Measurements from ENCODE around the gene PSMA7.
"Not testable (repeated sequence)": the region's sequence is repeated elsewhere in the genome, so short reads cannot be mapped to it uniquely, and the experiment has no call there.

Gene PSMA7

DNA sequence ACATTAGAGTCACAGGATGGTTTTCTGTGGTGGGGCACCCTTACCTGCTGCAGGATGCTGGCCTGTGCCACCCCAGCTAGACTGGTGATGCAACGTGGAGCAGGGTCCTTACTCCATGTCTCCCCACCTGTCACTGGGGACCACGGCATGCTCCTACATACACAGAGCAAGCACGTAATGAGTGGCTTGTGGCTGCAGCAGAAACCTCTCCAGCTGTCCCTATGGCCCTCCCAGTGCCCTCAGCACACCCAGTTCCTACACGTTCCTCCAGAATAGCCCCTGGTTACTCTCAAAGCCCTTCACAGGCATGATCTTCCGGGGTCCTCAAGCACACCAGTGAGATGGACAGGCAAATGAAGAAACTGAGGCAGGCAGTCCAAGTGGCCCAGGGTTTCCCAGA, 24.1 kb downstream of the PSMA7 start:
- DNase-seq (ENCODE audit: low read depth), result no peak

DNA sequence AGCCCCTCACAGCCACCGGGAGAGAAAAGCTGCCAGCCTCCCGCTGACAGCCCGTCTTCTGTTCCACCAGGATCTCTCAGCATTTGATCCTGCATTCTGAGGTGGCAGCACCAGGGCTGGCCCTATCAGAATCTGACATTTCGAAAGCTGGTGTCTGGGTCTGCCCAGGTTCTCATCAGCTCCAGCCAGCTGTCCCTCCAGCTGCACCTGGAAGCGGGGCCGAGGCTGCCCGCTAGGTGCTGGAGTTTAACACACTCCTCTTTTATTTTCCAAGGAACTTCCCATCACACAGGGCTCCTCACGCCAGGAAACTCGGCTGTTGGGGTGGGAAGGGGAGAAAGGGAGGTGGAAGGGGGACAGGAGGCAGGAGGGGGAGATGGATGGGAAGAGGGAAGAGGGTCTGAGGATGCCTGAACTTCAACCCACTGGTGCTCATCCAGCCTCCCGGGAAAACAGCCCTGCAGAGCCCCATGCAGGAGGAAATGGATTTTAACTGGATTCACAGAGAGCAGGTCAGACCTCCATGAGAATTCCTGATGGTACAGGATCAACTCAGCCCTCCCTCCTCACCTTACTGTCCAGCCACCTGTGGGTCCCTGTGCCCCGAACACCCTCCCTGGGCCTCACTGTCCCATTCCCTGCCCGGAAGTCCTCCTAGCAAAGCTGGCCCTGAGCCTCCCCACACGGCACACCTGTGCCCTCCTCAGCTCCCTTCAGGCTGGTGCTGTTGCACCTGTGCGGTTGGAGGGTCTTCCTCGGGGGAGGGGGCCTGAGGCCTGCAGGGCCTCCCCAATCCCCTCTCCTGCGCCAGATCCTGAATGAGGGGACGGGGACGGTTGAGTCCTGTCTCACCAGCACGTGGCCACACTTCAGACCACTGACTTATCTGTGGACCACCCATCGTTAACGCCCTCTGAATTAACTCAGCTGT, 24.8 kb downstream of the PSMA7 start:
- no peak for DNase-seq (ENCODE audit: low read depth)

GRCh38 chr20:62117658-62118057, 25.5 kb downstream of the PSMA7 start:
- DNase-seq (ENCODE audit: low read depth), result no peak

GRCh38 chr20:62117362-62117646, 25.9 kb downstream of the PSMA7 start:
- DNase-seq (ENCODE audit: low read depth), result no peak

DNA sequence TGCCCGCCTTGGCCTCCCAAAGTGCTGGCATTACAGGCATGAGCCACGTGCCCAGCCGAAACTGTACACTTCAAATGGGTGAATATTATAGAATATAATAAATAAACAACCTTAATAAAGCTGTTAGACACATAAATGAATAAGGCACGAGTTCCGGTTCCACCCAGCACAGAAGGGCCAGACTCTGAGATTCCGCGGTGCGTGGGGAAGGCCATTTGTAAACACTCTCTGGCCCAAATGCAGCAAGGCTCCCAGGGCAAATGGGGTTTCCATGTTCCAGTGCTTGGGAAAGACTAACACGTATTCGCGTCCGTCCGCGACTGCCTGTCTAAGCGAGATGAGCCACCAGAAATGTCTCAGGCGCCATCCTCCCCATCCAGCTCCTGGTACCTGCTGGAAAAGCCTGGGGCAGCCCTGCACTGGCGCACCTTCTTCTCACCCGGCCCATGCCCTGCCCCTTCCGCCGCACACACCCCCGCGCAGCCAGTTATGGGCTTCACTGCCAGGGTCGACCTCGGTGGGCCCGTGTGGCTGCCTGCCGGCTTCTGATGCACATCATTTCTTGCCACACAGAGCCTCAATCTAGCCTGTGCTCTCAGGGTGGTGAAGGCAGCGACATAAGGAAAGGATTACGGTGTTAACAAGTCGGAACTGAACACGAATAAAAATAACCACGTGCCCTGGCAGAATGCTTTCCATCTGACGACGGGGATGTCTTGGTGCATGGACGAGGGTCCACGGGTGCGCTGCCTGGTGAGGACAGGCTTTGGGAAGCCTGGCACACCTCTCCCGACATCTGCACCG, 26.4 kb downstream of the PSMA7 start:
- DNase-seq (ENCODE audit: low read depth), result no peak

GRCh38 chr20:62115800-62116407, 27.3 kb downstream of the PSMA7 start:
- not testable (repeated sequence) for DNase-seq (ENCODE audit: low read depth)

DNA sequence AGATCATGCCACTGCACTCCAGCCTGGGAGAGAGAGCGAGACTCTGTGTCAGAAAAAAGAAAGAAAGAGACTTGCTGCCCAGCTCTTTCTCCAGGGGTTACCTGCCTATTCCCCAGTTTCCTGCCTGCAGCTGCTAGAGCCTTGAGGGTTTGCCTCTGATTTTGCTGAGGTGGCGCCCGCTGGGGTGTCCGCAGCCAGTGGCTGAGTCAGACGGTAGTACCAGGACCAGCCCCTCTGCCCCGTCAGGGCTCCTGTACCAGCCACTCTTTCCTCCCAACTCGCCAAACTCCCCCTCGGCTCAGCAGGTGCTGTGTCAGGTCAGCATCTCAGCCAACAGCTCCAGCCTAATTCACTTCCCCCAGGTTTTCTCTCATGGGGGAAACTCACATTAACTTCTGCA, 28.3 kb downstream of the PSMA7 start:
- no peak for DNase-seq (ENCODE audit: low read depth)

GRCh38 chr20:62112368-62112767, 30.8 kb downstream of the PSMA7 start:
- no peak for DNase-seq (ENCODE audit: low read depth)

DNA sequence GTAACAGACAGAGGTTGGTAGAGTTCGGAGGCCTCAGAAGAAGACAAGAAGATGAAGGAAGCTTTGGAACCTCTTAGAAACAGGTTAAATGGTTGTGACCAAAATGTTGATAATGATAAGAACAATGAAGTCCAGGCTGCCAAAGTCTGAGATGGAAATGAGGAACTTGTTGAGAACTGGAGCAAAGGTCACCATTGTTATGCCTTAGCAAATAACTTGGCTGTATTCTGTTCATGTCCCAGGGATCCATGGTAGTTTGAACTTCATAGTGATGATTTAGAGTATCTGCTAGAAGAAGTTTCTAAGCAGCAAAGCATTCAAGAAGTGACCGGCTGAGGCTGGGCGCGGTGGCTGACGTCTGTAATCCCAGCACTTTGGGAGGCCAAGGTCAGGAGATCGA, 32.0 kb downstream of the PSMA7 start:
- no peak for DNase-seq (ENCODE audit: low read depth)

GRCh38 chr20:62105592-62105991, 37.6 kb downstream of the PSMA7 start:
- no peak for DNase-seq (ENCODE audit: low read depth)

GRCh38 chr20:62104791-62105345, 38.3 kb downstream of the PSMA7 start:
- no peak for DNase-seq (ENCODE audit: low read depth)

DNA sequence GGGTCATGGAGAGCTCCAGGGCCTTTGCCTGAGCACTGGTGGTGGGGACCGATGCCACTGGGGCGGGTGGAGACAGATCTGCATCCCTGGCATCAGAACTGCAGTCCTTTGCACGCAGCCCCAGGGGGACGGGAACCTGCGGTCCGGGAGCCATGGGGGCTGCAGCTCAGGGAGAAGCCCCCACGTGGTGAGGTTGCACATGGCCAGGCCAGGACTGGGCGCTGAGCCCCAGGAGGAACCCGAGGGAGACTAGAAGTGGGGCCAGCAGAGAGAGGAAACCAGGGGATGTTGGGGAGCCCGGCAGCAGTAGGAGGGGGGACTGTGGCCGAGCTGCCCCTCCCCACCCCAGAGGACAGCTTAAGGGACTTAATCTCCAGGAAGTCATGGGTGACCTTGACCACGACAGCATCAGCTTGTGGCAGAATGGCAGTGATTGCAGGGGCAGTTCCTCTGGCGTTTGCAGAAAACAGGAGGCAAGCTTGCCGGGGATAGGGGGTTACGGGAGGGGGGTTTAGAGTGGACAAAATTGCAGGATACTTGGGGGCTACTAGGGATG, 38.9 kb downstream of the PSMA7 start:
- DNase-seq (ENCODE audit: low read depth), result no peak

- no peak for DNase-seq (ENCODE audit: low read depth)
Observed at GRCh38 chr20:62103508-62104233, 39.5 kb downstream of the PSMA7 start.

DNA sequence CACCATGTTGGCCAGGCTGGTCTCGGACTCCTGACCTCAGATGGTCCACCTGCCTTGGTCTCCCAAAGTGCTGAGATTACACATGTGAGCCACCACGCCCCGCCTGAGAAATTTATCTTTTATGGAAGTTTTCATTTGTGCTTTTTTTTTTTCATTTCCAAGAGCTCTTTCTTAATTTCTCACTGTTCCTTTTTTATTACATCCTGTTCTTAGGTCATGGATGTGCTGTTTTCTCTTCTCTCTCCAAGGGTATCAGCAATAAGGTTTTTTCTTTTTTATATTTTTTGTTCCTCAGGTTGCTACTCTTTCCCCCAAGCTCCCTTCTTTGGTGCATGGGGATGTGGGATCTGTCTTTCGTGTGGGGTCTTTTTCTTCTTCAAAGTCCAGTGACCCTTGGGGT, 42.1 kb downstream of the PSMA7 start:
- DNase-seq (ENCODE audit: low read depth), result no peak

DNA sequence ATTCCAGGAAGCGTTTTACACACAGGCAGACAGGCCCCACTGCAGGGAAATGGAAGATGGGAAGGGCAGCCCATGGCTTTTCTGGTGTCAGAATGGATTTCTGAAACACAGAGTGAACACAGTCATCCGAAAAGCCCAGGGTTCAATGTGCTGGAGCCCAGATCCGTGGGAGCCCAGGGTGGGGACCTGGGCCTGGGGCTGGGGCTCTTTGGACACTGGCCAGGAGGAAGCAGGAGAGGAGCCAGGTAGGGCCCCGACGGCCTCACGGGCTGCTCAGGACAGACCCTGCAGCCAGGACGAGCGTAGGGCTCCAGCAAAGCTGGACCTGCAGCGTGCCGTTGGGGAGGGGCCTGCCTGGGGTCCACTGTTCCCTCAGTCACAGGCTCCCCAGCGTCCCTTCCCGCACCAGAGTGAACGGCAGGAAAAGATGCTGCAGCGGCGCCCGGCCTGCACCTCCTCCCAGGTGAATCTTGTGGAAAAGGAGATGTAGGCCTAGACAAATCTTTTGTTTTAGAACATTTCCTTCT, 45.2 kb downstream of the PSMA7 start:
- DNase-seq (ENCODE audit: low read depth), result no peak

- no peak for DNase-seq (ENCODE audit: low read depth)
Observed at GRCh38 chr20:62096421-62097380, 46.5 kb downstream of the PSMA7 start.

- no peak for DNase-seq (ENCODE audit: low read depth)
Observed at GRCh38 chr20:62089393-62089792, 53.8 kb downstream of the PSMA7 start.

DNA sequence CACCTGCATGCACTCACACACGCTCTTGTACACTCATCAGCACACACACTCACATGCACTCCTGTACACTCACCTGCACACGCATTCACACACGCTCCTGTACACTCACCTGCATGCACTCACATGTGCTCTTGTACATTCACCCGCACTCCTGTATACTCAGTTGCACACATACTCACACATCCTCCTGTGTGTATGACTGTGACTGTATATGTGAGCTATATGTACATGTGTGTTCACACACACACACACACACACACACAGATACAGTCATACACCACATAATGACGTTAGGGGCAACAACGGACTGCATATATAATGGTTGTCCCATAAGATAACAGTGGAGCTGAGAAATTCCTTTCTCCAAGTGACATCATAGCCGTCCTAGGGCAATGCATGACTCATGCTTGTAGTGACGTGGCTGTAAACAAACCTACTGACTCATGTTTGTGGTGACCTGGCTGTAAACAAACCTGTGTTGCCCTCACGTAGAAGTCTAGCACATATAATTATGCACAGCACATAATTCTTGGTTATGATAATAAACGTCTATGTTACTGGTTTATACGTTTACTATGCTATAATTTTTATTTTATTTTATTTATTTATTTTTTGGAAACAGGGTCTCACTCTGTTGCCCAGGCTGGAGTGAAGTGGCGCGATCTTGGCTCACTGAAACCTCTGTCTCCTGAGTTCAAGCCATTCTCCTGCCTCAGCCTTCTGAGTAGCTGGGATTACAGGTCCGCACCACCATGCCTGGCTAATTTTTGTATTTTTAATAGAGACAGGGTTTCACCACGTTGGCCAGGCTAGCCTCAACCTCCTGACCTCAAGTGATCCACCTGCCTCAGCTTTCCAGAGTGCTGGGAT, 54.7 kb downstream of the PSMA7 start:
- peak; percentile 96 for DNase-seq (ENCODE audit: low read depth)

- no peak for DNase-seq (ENCODE audit: low read depth)
Observed at GRCh38 chr20:62087632-62088031, 55.6 kb downstream of the PSMA7 start.

Measured in amniotic epithelial cell (primary cell).